ENCODE results near the gene ZNF414. TPM values are rescaled to one million over a fixed set of nuclear protein-coding genes. Genes with fewer than 3 reads are reported as not detected.

Gene ZNF414
- total and polyA plus RNA-seq, 2 experiments from 2014 or later: 50.7 to 64.2 TPM

DNA sequence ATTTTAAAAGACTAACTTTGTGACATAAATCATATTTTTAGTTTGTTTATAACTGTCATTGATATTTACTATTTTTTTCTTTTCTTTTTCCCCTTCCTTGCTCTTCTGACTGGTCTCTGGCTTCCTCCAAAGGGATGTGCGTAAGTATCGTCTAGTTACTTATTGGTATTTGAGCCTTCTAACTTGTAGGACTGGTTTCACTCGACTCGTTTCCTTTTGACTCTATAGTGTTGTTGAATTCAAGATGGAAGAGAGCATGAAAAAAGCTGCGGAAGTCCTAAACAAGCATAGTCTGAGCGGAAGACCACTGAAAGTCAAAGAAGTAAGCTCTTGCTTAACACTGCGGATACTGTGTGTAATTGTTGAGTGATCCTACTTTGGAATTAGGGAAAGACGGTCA is 50.6 kb downstream of the ZNF414 start:
- TF ChIP-seq, protein P1, sequence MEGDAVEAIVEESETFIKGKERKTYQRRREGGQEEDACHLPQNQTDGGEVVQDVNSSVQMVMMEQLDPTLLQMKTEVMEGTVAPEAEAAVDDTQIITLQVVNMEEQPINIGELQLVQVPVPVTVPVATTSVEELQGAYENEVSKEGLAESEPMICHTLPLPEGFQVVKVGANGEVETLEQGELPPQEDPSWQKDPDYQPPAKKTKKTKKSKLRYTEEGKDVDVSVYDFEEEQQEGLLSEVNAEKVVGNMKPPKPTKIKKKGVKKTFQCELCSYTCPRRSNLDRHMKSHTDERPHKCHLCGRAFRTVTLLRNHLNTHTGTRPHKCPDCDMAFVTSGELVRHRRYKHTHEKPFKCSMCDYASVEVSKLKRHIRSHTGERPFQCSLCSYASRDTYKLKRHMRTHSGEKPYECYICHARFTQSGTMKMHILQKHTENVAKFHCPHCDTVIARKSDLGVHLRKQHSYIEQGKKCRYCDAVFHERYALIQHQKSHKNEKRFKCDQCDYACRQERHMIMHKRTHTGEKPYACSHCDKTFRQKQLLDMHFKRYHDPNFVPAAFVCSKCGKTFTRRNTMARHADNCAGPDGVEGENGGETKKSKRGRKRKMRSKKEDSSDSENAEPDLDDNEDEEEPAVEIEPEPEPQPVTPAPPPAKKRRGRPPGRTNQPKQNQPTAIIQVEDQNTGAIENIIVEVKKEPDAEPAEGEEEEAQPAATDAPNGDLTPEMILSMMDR (IDR thresholded peaks at IDR 0.05; ENCODE audit: low read depth, low read length): no peak
- Histone ChIP-seq H3K4me1 (ENCODE audit: low read depth) (peaks cover 33% of the 10 kb centered on the region), H3K27me3 (no peaks in the 10 kb centered on the region), H3K36me3 (peaks cover 49% of the 10 kb centered on the region), H3K27ac (no peak overlapping the region), H3K4me3 (no peak overlapping the region), H3K9me3 (ENCODE audit: low read depth) (no peaks in the 10 kb centered on the region)
- DNase-seq (ENCODE audit: low read depth in 1 of 2, low spot score in 1 of 2): no peak

DNA sequence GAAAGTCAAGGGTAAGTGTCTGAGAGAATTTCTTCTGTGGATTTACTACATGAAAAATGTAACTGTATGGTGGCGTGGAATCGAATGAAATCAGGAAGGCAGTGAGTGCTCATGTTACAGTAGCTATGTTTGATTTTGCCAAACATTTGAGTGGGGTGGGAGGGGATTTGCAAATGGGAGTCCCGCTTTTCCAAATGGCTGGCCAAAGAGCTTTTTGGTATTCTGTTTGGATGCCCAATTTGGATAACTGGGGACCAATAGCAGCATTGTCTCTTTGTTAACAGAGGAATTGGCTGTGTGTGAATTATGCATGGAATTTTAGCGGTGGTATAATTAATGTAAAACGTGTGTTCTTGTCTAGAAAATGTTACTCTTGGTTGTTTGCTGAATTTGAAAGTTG is 51.4 kb downstream of the ZNF414 start:
- Histone ChIP-seq H3K9me3 (ENCODE audit: low read depth) (no peaks in the 10 kb centered on the region), H3K27me3 (no peaks in the 10 kb centered on the region), H3K27ac (no peak overlapping the region), H3K36me3 (peaks cover 44% of the 10 kb centered on the region), H3K4me3 (no peak overlapping the region), H3K4me1 (ENCODE audit: low read depth) (peaks cover 41% of the 10 kb centered on the region)
- TF ChIP-seq, protein P1 (IDR thresholded peaks at IDR 0.05; ENCODE audit: low read depth, low read length): no peak
- DNase-seq (ENCODE audit: low read depth in 1 of 2, low spot score in 1 of 2): no peak

DNA sequence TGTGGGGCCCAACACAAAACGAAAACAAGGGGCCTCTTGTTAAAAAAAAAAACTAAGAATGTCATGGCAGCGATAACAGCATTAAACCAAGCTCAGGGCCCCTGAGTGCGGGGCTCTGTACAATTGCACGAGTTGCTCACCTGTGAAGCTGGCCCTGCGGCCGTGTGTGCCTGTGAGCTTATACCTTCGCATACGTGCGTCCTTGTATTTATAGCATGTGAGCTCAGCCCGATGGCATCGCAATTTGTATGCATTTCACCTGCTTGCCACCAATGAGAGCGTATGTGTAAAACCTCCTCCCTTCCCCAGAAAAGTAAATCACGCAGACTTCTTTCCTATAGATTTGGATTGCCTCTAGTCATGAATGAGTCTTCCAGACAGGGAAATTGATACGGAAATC is 52.1 kb downstream of the ZNF414 start:
- TF ChIP-seq, protein P1 (IDR thresholded peaks at IDR 0.05; ENCODE audit: low read depth, low read length): no peak
- no peaks in the 10 kb centered on the region for H3K9me3 ChIP-seq (ENCODE audit: low read depth)
- no peak overlapping the region for H3K27ac ChIP-seq
- peaks cover 37% of the 10 kb centered on the region for H3K36me3 ChIP-seq
- H3K27me3 ChIP-seq: no peaks in the 10 kb centered on the region
- H3K4me1 ChIP-seq (ENCODE audit: low read depth): peaks cover 42% of the 10 kb centered on the region
- no peak overlapping the region for H3K4me3 ChIP-seq
- no peak for DNase-seq (ENCODE audit: low read depth in 1 of 2, low spot score in 1 of 2)

DNA sequence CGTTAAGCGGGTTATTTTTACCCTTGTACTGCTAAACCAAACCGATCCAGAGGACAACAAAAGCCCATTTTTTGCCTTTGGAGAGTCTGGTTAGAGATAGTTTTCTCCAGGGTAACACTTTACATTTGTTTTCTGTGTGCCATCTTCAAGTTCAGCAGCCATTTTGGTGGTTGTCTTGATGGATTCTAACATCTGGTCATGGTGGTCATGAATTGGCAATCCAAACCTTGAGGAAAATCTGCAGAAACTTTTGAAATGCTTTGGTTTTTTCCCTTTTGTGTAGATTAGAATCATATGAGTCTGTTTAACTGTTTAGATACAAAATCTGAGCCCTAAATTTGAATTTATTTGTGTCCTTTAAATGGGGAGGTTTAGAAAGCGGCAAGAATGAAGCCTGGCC is 52.6 kb downstream of the ZNF414 start:
- Histone ChIP-seq H3K27me3 (no peaks in the 10 kb centered on the region), H3K9me3 (ENCODE audit: low read depth) (no peaks in the 10 kb centered on the region), H3K36me3 (peaks cover 40% of the 10 kb centered on the region), H3K4me3 (no peak overlapping the region), H3K27ac (peak overlapping the region; percentile 57), H3K4me1 (ENCODE audit: low read depth) (peaks cover 42% of the 10 kb centered on the region)
- DNase-seq (ENCODE audit: low read depth in 1 of 2, low spot score in 1 of 2): no peak
- TF ChIP-seq, protein P1 (IDR thresholded peaks at IDR 0.05; ENCODE audit: low read depth, low read length): no peak

DNA sequence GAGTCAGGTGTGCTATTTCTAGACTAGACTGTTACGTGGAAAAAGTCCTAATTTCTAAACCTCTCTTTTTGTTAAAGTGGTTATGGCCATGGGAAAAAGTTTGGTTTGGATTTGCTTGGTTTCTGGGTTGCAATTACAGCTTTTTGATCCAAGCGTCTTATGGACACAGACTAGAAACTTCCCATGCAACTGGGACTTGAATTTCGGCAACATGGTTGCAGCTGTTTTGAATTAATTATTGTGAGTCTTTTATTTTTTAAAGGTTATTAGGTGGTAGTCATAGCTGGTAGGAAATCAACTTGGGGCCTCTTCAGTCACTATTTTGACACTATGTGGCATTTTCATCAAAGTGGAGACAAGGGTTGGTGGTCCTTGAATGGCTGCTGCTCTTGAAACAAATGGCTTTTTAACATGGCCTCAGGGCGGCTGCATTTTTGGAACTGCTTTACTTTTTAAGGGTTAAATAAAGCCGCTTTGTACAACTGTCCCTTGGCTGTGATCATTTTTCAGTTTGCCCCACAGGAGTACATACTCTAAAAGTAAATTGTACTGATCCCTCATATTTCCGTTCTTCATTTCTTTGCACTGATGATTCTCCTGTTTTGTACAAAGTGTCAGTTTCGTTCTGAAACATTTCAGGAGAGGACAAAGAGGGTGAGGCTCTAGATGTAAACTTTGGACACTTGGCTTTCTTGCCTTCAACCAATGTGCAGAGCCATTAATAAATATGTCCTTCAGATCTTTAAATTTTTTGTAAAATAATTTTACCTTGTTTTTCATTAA is 53.3 kb downstream of the ZNF414 start:
- Histone ChIP-seq H3K4me1 (ENCODE audit: low read depth) (peaks cover 42% of the 10 kb centered on the region), H3K27ac (peak overlapping the region; percentile 57), H3K9me3 (ENCODE audit: low read depth) (no peaks in the 10 kb centered on the region), H3K27me3 (no peaks in the 10 kb centered on the region), H3K4me3 (no peak overlapping the region), H3K36me3 (peaks cover 35% of the 10 kb centered on the region)
- TF ChIP-seq, protein P1 (IDR thresholded peaks at IDR 0.05; ENCODE audit: low read depth, low read length): no peak
- DNase-seq (ENCODE audit: low read depth in 1 of 2, low spot score in 1 of 2): no peak

Other genes with a start within 250 kb of the ZNF414 start
- 87.4 and 94.7 TPM in 2 replicates for gene CD320, start 205.8 kb downstream of the ZNF414 start, total RNA-seq
- 99.3 and 109 TPM in 2 replicates for gene CD320, start 205.8 kb downstream of the ZNF414 start, polyA plus RNA-seq
- 57.0 and 92.7 TPM in 2 replicates for gene NDUFA7, start 192.8 kb downstream of the ZNF414 start, total RNA-seq
- 218 and 249 TPM in 2 replicates for gene NDUFA7, start 192.8 kb downstream of the ZNF414 start, polyA plus RNA-seq
- 349 and 720 TPM in 2 replicates for gene RPS28, start 192.7 kb downstream of the ZNF414 start, total RNA-seq
- gene RPS28, start 192.7 kb downstream of the ZNF414 start, polyA plus RNA-seq: 569 and 666 TPM in 2 replicates
- 0.56 and 4.0 TPM in 2 replicates for gene KANK3, start 170.9 kb downstream of the ZNF414 start, total RNA-seq
- gene KANK3, start 170.9 kb downstream of the ZNF414 start, polyA plus RNA-seq: 0.72 and 1.8 TPM in 2 replicates
- gene ANGPTL4, start 150.0 kb downstream of the ZNF414 start, total RNA-seq: 2.5 and 3.2 TPM in 2 replicates
- gene ANGPTL4, start 150.0 kb downstream of the ZNF414 start, polyA plus RNA-seq: 3.0 and 6.0 TPM in 2 replicates
- 51.7 and 58.5 TPM in 2 replicates for gene RAB11B, start 123.8 kb downstream of the ZNF414 start, total RNA-seq
- gene RAB11B, start 123.8 kb downstream of the ZNF414 start, polyA plus RNA-seq: 221 and 286 TPM in 2 replicates
- gene MARCHF2, start 100.9 kb downstream of the ZNF414 start, total RNA-seq: 118 and 139 TPM in 2 replicates
- 49.4 and 63.8 TPM in 2 replicates for gene MARCHF2, start 100.9 kb downstream of the ZNF414 start, polyA plus RNA-seq
- gene HNRNPM, start 69.2 kb downstream of the ZNF414 start, total RNA-seq: 79.1 and 103 TPM in 2 replicates
- 106 and 246 TPM in 2 replicates for gene HNRNPM, start 69.2 kb downstream of the ZNF414 start, polyA plus RNA-seq
- gene PRAM1, start 11.5 kb downstream of the ZNF414 start, total RNA-seq: 0.33 and 1.2 TPM in 2 replicates
- 0.22 and 1.2 TPM in 2 replicates for gene PRAM1, start 11.5 kb downstream of the ZNF414 start, polyA plus RNA-seq
- gene MYO1F, start 63.3 kb upstream of the ZNF414 start, total RNA-seq: 0.03 and 0.18 TPM in 2 replicates
- 1.5 and 5.1 TPM in 2 replicates for gene MYO1F, start 63.3 kb upstream of the ZNF414 start, polyA plus RNA-seq
- gene ADAMTS10, start 96.5 kb upstream of the ZNF414 start, total RNA-seq: 49.3 and 93.9 TPM in 2 replicates
- 27.7 and 35.6 TPM in 2 replicates for gene ADAMTS10, start 96.5 kb upstream of the ZNF414 start, polyA plus RNA-seq
- gene NFILZ, start 116.5 kb upstream of the ZNF414 start, total RNA-seq: not detected in 2 replicates
- not detected in 2 replicates for gene NFILZ, start 116.5 kb upstream of the ZNF414 start, polyA plus RNA-seq
- not detected in 2 replicates for gene ACTL9, start 184.6 kb upstream of the ZNF414 start, total RNA-seq
- not detected in 2 replicates for gene ACTL9, start 184.6 kb upstream of the ZNF414 start, polyA plus RNA-seq
- not detected in 2 replicates for gene OR2Z1, start 207.5 kb upstream of the ZNF414 start, total RNA-seq
- gene OR2Z1, start 207.5 kb upstream of the ZNF414 start, polyA plus RNA-seq: not detected in 2 replicates